ENCODE data around the gene HMOX1. TPM values are rescaled to one million over a fixed set of nuclear protein-coding genes. Genes with fewer than 3 reads are reported as not detected.

Gene HMOX1, protein sequence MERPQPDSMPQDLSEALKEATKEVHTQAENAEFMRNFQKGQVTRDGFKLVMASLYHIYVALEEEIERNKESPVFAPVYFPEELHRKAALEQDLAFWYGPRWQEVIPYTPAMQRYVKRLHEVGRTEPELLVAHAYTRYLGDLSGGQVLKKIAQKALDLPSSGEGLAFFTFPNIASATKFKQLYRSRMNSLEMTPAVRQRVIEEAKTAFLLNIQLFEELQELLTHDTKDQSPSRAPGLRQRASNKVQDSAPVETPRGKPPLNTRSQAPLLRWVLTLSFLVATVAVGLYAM
- total RNA-seq (2014; rRNA removed; shearing (Covaris generic)), result 6.3 and 9.7 TPM in 2 replicates

- DNase-seq (ENCODE audit: low read depth), result peak; percentile 88
Measured at GRCh38 chr22:35380537-35381423, at the start of gene HMOX1. Gene HMOX1 (plus strand): TSS chr22:35381096. CDS start chr22:35381174, 78 bp downstream.

DNA sequence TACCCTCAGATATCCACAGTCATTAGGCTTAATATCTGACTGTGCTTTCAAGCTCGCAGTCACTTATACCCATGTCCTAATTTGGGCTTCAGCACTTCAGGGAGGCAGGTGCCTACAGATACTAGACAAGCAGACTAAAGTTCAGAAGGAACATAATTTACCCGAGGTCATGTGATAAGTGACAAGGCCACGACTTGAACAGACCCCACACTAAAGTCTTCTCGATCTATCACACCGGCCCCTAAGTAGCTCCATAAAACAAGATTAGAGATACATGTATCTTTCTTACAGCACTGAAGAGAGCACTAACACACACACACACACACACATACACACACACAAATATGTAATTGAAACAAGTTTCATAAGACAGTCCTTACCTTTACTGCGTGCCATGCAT is 48.6 kb upstream of the HMOX1 start:
- DNase-seq (ENCODE audit: low read depth), result no peak

- DNase-seq (ENCODE audit: low read depth), result no peak
Measured at GRCh38 chr22:35333220-35333619, 47.7 kb upstream of the HMOX1 start.

- no peak for DNase-seq (ENCODE audit: low read depth)
Measured at GRCh38 chr22:35334004-35334403, 46.9 kb upstream of the HMOX1 start.

- no peak for DNase-seq (ENCODE audit: low read depth)
Measured at GRCh38 chr22:35335468-35335867, 45.4 kb upstream of the HMOX1 start.

GRCh38 chr22:35335936-35336781 is 44.7 kb upstream of the HMOX1 start:
- no peak for DNase-seq (ENCODE audit: low read depth)

GRCh38 chr22:35337932-35338331 is 43.0 kb upstream of the HMOX1 start:
- DNase-seq (ENCODE audit: low read depth), result peak; percentile 29

GRCh38 chr22:35341090-35341874 is 39.6 kb upstream of the HMOX1 start:
- DNase-seq (ENCODE audit: low read depth), result no peak

- no peak for DNase-seq (ENCODE audit: low read depth)
Measured at GRCh38 chr22:35342390-35342789, 38.5 kb upstream of the HMOX1 start.

DNA sequence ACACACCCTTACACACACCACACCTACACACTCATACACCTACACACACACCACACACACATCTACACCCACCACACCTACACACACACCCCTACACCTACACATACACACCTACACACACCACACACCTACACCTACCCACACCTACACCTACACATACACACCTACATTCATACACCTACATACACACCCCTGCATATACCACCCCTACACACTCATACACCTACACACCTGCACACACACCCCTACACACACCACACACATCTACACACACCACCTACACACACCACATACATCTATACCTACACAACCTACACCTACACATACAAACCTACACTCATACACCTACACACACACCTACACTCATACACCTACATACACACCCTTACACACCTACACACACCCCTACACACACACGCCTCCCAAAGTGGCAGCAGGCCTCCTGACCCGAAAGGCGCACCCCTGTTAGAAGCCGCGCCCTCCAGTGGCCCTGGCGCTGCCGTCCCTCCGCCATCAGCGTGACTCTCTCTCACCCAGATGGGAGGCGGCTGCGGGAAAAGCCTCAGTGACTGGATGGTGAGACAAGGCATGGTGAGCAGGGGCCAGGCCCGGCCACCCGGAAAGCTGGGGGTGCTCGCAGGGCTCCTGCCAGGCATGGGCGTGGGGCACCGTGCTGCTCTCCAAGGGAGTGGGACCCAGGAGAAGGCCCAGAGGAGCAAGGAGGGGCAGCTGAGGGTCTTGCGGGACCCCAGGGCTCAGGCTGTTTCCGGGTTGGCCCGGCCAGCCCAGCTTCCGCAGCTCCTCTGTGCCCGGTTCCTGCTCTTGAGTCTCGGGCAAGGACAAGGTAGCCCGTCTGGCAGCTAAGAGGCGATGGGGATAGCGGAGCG is 37.0 kb upstream of the HMOX1 start:
- DNase-seq (ENCODE audit: low read depth), result no peak

- no peak for DNase-seq (ENCODE audit: low read depth)
Measured at GRCh38 chr22:35344956-35345690, 35.8 kb upstream of the HMOX1 start.

DNA sequence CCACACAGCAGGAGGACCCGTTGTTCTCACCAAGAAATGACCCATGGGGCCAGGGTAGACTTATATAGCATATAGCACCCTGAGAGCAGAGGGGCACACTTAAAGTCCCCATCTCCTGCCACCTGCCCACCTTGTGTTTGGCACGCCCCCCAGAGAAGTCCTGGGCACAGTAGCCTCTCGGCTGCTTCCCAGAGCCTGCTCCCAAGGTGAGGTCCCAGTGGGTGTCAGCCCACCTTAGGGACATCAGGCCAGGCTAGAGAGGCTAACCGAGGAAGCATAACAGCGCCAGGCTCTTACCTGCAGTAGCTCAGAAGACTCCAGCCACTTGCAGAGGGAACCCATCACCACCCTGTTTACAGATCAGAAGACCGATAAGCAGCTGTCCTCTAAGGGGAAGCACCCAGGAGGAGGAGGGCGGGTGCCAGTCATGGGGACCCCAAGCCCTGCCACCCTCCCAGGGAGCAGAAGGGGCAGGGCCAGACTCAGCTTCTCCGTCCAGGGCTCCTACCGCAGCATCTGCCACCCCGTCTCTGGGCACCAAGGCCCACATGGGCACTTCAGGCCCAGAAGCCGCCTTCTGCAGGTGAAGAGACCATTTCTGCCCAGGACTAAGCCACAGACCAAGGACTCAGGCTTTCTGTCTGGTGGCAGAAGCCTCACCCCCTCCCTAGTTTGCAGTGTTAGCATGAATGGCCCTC is 34.9 kb upstream of the HMOX1 start:
- DNase-seq (ENCODE audit: low read depth), result no peak

- no peak for DNase-seq (ENCODE audit: low read depth)
Measured at GRCh38 chr22:35346596-35347220, 34.2 kb upstream of the HMOX1 start.

- DNase-seq (ENCODE audit: low read depth), result no peak
Measured at GRCh38 chr22:35347462-35347861, 33.4 kb upstream of the HMOX1 start.

- no peak for DNase-seq (ENCODE audit: low read depth)
Measured at GRCh38 chr22:35348026-35348590, 32.8 kb upstream of the HMOX1 start.

GRCh38 chr22:35348703-35349102 is 32.2 kb upstream of the HMOX1 start:
- DNase-seq (ENCODE audit: low read depth), result no peak

DNA sequence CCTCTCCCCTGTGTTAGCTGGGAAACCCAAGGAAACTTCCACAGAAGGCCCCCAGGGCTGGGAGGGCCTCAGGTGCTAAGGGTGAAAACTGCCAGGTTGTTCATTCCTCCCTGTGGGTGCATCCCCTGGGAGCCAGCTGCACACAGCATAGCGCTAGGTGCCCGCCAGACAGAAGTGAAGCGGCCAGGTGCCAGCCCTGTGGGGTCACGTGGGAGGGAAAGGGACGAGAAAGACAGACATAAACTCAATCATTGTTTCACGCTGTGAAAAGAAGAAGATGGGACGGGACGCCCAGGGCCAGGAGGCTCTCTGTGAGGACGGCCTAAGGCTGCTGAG is 31.6 kb upstream of the HMOX1 start:
- DNase-seq (ENCODE audit: low read depth), result no peak
